K562 (cell line): ENCODE measurements around the gene MYRFL.

Source experiments
- BRCA1 ChIP-seq, 2 experiments: fragments of 450-650 bp in 1 of 2; sonication (generic) in 1 of 2; formaldehyde crosslinking in 1 of 2; IDR thresholded peaks; 2 replicates each; pipeline versions ENCODE4 v1.5.0 to v1.6.1; 2017 to 2020; ENCODE audit warnings: mild to moderate bottlenecking in 1 of 2, missing genetic modification reagents in 1 of 2
- GABPA ChIP-seq: fragments of 200-800 bp; sonication (Bioruptor generic); conservative IDR thresholded peaks from 2 replicates; pipeline ENCODE4 v1.6.1; 2016; ENCODE audit warnings: low read depth, missing genetic modification characterization, missing compliant biosample characterization
- NR0B1 ChIP-seq: fragments of 450-650 bp; IDR thresholded peaks from one replicate; pipeline ENCODE4 v1.6.1; 2018; ENCODE audit warnings: mild to moderate bottlenecking, moderate library complexity; ENCODE audit not compliant: partially characterized antibody
- ZNF274 ChIP-seq: IDR thresholded peaks from 2 replicates; pipeline ENCODE4 v1.6.1; 2011; ENCODE audit warnings: low read depth, mild to moderate bottlenecking, low read length, moderate library complexity, borderline replicate concordance
- ZNF57 ChIP-seq: fragments of 450-650 bp; formaldehyde crosslinking; IDR thresholded peaks from 2 replicates; pipeline ENCODE4 v1.4.0; 2020; ENCODE audit warnings: mild to moderate bottlenecking, moderate library complexity

DNA sequence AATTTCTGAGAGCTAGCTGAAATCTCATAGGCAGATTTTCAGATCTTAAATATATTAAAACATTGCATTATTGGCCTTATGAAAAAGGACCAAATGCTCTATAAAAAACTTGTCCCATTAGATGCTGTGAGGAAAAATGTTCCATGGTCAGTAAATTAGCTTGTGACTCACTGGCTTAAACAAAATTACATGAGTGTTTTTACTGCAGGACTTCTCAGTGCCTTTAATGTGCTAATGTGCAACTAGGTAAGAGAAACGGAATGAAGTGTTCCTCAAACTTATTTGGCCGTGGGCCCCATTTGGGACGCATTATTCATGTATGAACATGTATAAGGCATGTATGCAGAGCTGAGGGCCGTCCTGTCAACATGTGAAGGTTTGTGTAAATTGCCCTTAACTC is 41.7 kb downstream of the MYRFL start:
- TF ChIP-seq ZNF57 (CRISPR knock-in tag) (no peak), ZNF274 (no peak), BRCA1 (IDR thresholded peaks at IDR 0.05) (no peak), BRCA1 (CRISPR knock-in tag; IDR thresholded peaks at IDR 0.05) (no peak), NR0B1 (no peak), GABPA (no peak)
